ENCODE results near the gene AKR1C1. TPM values are rescaled to one million over a fixed set of nuclear protein-coding genes. Genes with fewer than 3 reads are reported as not detected.
"Not testable (repeated sequence)": the region's sequence is repeated elsewhere in the genome, so short reads cannot be mapped to it uniquely, and the experiment has no call there.

The AKR1C1 gene
- total RNA-seq, 2 donors from 2014 or later = 12.8 to 88.1 TPM

DNA sequence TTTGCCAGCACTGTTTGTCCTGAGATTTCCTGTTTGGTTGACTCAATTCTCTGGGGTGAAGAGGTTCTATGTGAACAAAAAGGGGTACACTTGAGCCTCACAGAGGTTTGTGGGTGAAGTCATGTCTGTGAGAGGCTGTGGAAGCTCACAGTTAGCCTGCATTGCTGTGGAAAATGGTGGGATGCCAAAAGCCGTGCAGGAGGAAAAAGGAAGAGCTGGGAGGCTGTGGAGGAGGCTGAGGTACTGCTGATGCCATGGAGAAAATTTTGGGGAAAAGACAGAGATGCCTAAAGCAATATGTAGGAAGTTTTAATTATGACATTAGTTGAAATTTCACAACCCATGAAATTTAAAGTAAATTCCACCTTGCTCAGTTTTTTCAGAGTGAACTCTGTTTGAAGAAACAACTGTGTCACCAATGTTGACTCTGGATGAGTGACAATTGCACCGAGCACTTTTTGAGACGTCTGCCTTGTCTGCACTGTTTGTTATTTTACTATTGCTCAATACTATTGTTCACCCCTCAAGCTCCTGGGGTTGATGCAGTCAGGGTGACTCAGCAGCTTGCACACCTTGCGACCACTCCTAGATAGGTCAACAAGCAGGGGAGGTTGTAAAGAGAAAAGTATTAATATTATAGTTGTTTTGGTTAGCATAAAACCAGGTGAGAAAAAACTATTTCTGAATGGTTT, 45.8 kb downstream of the AKR1C1 start:
- intact Hi-C loops (cut with DNase I, micrococcal nuclease) = not testable (repeated sequence)
- peak; percentile 32 for ATAC-seq

DNA sequence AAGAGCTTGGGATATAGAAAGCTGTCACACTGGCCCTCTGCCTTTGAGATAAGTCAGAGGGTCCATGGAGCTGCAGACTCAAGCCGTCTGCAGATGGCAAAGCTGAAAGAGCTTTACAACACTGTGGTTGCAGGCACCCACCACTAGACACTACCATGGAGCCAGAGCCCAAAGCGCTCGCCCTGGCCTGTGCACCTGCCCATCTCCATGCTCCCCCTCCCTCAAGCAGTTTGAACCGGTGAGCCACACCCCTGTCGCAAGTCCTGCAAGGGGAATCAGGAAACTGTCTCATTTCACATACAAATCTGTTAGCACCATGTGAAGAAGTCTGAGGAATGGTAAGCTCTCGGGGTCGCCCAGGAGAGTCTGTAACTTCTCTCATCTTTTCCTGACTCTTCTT, 46.8 kb downstream of the AKR1C1 start:
- ATAC-seq = peak; percentile 51
- intact Hi-C loops (cut with DNase I, micrococcal nuclease) = loop anchor here in 1 of 2 donors (10.0 kb wide), 1 partner anchor 275 kb away; no protein-coding TSS in a partner anchor
- DNase-seq = not testable (repeated sequence)

More for the DNA sequence above, 45.8 kb downstream of the AKR1C1 start:
- DNase-seq = not testable (repeated sequence)

DNA sequence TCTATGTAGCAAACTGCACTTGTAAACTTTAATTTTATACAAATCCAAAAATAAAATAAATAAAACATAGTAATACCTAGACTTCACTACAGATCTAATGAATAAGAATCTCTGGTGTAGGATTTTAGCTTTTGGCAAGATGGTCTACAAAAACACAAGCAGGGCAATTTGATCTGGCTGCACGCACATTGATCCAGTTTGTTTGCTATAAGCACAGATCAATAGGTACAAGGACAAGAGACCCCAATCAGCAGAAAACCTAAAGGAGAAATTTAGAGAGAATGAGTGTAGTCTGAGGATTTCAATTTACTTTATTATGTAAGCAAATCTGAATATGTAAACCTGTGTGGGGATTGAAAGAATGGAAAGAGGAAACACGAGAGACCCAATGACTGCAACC, 48.2 kb downstream of the AKR1C1 start:
- not testable (repeated sequence) for ATAC-seq, DNase-seq
- intact Hi-C loops (cut with DNase I, micrococcal nuclease) = loop anchor here in 1 of 2 donors (10.0 kb wide), 1 partner anchor 273 kb away; no protein-coding TSS in a partner anchor

DNA sequence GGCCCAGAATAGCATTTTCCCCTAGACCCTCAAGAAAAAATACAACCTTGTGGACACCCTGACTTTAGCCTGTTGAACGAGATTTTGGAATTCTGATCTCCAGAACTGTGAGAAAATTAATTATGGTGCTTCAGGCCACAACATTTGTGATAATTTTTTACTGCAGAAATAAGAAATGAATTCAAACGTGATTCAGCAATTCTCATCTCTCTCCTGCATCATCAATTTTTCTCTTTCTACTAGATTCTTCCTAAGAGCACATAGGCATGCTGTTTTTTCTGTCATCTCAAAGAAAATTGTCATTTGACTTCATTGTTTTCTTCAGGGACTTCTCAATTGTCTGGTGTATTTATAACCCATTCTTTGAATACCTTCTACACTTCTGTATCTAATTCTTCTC, 49.4 kb downstream of the AKR1C1 start:
- DNase-seq (no peak), ATAC-seq (no peak)
- intact Hi-C loops (cut with DNase I, micrococcal nuclease) = loop anchor here in 1 of 2 donors (10.0 kb wide), 1 partner anchor 272 kb away; no protein-coding TSS in a partner anchor

DNA sequence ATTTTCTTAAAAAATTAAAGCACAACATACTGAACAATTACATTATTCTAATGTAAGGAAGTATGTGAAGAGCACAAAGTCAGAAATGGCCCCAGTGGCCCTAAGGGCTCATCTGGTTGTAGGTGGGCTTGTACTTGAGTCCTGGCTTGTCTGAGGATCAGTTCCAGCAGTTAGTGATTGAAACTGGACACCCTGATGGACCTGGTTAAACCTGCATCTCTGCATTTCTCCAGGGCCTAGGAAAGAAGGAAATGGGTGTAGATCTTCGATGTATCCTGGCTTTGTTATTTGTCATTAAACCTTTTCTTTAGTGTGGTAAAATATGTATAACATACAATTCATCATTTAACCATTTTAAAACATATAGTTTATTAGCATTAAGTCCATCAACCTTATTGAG, 50.2 kb downstream of the AKR1C1 start:
- intact Hi-C loops (cut with DNase I, micrococcal nuclease) = loop anchor here in 1 of 2 donors (10.0 kb wide), 1 partner anchor 271 kb away; no protein-coding TSS in a partner anchor
- ATAC-seq = no peak
- DNase-seq = no peak

DNA sequence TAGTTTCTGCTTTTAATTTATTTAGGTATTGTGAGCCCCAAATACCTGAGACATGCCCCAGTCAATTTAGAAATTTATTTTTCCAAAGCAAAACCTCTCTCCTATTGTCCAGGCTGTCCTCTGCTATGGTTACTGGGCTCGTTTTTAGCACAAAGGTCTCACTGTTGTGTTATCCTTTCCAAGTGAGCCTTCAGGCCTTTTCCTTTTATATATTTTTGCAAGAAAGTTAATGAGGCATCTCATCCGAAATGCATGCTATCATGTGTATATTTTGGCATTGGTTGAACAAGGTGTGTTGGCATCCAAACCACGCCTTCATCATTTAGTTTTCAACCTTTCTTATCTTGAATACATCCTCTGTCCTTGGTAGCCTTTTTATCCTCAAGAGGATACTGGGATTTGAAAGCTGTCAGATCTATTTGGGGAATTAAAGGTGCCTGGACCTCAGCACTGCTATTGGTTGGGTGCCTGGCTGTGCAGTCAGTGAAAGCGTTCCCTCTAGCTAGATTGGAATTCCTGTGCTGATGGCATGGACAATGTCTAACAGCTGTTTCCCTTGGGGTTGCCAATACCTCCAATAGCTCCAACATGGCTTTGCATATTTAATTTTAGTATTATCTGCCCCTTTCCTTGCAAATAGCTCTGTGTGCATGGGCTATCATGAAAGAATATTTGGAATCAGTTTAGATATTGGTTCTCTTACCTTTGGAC, 51.1 kb downstream of the AKR1C1 start:
- intact Hi-C loops (cut with DNase I, micrococcal nuclease) = loop anchor here in 1 of 2 donors (10.0 kb wide), 1 partner anchor 270 kb away; no protein-coding TSS in a partner anchor

DNA sequence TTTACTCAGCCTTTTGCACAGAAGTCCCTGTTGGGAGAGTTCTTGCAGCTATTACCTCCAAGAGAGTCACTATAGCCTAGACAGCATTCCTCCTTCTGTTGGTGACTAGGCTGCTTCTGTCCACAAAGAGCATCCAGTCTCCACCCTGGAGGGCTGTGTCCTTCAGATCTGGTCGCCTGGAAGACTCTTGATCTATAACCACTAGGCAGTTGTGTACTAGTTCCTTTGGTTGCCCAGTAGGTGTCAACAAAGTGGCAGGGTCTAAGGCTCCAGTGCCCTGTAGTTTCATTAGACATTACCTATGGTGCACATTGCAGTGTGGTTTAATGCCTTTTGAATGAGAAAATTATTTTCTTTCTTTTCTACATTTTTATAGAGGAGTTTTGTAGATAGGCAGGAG, 51.7 kb downstream of the AKR1C1 start:
- no peak for DNase-seq
- peak; percentile 80 for ATAC-seq
- intact Hi-C loops (cut with DNase I, micrococcal nuclease) = loop anchor here in 1 of 2 donors (10.0 kb wide), 1 partner anchor 270 kb away; no protein-coding TSS in a partner anchor

More for the DNA sequence above, 51.1 kb downstream of the AKR1C1 start:
- not testable (repeated sequence) for DNase-seq, ATAC-seq

DNA sequence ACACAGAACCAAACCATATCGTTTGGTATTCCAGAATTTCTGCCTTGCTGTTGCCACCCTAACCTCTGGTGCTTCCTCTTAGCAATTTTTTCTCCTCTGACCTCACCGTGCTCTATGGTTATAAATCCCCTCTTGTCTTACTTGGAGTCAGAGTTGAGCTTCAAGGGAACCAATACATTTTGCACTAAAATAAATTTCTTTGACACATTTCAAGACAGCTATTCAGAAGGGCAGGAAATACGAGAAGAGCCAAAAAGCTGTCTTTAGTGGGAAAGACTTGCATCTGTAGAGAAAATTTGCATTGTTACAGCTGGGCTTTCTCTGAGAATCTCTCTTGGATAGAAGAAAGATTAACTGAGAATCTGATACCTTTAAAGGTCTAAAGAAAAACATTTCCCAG, 54.9 kb downstream of the AKR1C1 start:
- ATAC-seq = no peak
- intact Hi-C loops (cut with DNase I, micrococcal nuclease) = loop anchor here in 1 of 2 donors (10.0 kb wide), 1 partner anchor 267 kb away; no protein-coding TSS in a partner anchor
- no peak for DNase-seq

DNA sequence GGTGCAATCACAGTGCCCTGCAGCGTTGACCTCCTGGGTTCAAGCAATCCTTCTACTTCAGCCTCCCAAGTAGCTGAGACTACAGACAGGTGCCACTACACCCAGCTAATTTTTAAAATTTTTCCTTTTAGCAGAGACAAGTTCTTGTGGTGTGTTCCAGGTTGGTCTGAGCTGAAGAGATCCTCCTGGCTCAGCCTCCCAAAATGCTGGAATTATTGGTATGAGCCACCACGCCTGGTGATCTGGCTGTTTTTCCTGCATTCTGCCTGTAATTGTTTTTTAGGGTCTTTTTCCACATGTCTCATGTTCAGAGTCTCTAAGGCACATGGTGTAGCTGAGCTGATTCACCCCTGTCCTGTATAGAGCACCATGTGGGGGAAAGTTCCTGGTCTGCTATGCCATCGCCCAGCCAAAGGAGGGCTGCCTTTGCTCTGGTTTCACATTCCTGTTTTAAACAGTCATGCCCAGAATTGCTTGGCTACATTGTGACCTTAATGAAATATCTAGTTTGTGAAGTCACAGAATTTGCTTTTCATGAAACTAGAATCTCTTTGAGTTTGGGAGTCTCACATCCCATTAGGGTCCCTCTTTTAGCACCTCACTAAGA, 55.6 kb downstream of the AKR1C1 start:
- DNase-seq (peak; percentile 32 to 55), ATAC-seq (peak; percentile 59)
- intact Hi-C loops (cut with DNase I, micrococcal nuclease) = loop anchor here in 1 of 2 donors (10.0 kb wide), 1 partner anchor 266 kb away; no protein-coding TSS in a partner anchor

DNA sequence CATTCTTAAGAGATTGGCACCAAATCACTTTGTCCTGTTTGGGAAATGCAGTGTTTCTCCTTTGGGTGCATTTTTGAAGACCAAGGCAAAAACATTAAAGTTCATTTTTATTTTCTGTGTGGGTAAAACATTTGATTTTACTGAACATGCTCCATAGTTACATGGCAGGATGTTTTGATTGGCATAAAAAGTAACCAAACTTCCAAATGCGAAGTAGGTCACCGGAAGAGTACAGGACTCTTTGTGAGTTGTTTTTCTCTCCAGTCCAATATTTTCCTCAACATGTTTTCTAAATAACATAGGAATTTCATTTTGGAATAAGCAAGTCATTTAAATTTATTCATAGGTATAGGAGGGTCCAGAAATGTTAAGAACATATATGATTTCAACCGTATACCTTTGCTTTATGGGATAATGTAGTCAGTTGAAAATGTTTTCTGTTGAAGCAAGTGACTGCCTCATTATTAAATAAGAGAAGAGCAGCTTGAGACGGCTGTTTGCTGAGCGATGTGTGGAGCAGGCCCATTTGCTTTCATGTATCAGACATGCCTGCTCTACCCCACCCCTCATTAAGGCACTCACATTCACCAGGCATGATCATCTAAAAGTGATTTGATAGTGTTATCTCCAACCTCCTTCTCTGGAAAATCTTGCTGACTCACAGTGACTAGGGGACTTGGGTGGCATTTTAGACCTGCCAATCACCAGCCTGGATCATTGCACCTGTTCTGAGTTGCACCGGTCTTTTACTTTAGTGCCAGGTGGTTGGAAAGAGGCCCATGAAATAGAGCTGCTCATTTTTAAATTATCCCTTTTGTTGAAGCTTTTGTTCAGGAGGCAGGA, 56.8 kb downstream of the AKR1C1 start:
- DNase-seq (peak; percentile 36 to 66), ATAC-seq (peak; percentile 60)
- intact Hi-C loops (cut with DNase I, micrococcal nuclease) = loop anchor here in 1 of 2 donors (10.0 kb wide), 1 partner anchor 265 kb away; no protein-coding TSS in a partner anchor

DNA sequence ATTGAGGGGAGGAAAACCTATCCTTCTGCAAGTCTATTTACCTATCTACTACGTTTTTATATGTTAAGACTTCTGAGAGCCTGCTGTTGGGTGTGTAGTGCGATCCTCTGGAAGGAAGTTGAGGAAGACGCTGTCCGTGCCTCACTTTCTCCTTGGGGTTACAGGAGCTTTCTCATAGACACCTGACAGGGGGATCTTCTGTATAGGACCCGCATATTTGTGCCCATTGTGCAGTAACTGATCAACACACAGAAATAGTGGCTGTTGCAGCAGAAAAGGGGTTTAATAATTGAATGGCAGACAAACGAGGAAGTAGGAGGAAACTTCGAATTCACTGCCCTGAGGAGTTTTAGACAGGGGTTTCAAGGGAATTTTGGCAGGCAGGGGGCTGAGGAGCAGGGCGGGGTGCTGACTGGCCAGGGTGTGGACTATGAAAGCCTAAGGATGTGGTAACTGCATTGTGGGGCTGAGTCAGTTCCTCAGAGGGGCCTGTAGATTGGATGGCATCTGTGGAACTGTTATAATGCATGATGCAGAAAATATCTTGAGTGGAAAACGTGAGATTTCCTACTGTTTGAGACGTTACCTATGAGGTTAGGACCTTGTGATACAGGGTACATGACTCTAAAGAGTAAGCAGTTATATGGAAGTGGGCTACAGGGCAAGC, 58.5 kb downstream of the AKR1C1 start:
- ATAC-seq; intact Hi-C loops (cut with DNase I, micrococcal nuclease); DNase-seq: not testable (repeated sequence)

DNA sequence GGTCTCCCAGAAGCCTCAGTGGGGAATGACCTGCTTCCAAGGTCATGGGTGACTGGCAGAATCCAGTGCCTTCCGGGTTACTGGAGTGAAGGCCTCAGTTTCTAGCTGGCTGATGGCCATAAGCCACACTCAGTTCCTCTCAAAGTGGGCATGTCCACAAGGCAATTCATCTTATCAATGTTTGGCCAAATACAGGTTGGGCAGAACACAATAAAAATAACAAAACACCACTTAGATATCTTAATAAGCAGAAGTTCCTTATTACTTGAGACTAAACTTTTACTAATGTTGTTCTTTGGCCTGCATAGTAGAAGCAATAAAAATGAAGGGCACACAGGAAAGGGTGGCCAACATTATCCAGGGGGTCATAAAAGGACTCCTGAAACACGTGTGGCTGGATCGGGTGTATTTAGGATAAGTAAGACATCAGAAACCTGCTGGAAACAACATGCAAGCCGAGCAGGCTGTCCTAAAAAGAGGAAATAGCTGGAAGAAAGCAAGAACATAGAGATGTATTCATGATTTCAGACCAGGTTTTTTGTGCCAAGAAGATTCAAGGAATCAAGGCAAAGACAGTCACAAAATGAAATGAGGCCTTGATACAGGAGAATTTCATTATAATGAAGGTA, 60.1 kb downstream of the AKR1C1 start:
- peak; percentile 63 to 80 for DNase-seq
- peak; percentile 82 for ATAC-seq
- intact Hi-C loops (cut with DNase I, micrococcal nuclease) = no loop called here

DNA sequence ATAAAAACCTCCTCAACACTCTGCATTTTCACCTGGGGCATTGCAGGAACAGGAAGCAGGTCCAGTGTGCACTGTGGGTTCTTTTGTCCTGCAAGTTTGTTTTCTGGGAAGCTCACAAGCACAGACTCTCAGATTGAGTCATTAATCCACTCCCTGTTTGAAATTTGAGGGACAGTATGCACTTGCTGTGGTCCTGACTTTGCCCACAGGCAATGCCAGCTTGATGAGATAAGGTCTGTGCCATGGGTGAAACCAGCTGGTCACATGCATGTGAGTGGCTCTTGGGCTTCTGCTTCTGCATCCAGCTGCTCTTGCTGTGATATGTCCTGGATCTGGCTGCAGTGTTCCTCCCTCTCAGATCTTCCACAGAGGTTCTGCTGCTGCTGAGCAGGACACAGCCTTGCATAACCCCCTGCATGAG, 62.3 kb downstream of the AKR1C1 start:
- DNase-seq; intact Hi-C loops (cut with DNase I, micrococcal nuclease): not testable (repeated sequence)
- ATAC-seq = peak; percentile 10

DNA sequence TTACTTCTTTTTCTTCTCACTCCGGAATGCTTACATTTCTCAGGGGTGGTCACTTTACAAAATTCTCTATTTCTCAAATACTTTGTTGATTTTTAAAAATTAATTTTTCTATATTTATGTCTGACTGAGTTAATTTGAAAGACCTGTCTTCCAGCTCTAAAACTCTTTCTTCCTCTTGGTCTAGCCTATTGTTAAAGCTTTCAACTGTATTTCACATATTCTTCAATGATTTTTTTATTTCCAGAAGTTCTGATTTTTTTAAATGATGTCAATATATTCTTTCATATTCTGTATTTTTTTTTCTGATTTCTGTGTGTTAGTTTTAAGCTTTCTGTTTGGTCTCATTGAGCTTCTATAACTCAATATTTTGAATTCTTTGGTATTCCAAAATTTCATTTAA, 67.8 kb downstream of the AKR1C1 start:
- ATAC-seq (no peak), DNase-seq (no peak)

DNA sequence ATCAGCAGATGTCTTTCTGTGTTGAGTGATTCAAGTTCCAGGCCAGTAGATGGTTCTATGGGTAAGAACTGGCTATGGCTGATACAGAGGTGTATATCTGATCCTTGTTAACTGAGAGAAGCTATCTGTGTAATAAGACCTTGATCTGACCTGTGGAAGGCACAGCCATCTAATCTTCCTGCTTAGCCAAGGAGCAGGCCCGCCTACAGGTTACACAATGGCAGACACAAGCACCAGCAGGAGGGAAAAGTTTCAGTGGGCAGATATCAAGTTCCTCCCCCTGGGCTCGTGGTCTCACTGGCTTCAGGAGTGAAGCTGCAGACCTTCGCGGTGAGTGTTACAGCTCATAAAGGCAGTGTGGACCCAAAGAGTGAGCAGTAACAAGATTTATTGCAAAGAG, 68.4 kb downstream of the AKR1C1 start:
- intact Hi-C loops (cut with DNase I, micrococcal nuclease); DNase-seq: not testable (repeated sequence)
- peak; percentile 51 for ATAC-seq

More for the DNA sequence above, 67.8 kb downstream of the AKR1C1 start:
- intact Hi-C loops (cut with DNase I, micrococcal nuclease) = no loop called here

DNA sequence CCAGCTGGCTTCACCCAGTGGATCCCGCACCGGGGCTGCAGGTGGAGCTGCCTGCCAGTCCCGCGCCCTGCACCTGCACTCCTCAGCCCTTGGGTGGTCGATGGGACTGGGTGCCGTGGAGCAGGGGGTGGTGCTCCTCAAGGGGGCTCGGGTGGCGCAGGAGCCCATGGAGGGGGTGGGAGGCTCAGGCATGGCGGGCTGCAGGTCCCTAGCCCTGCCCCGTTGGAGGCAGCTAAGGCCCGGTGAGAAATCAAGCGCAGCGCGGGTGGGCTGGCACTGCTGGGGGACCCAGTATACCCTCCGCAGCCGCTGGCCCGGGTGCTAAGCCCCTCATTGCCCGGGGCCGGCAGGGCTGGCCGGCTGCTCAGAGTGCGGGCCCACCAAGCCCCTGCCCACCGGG, 69.2 kb downstream of the AKR1C1 start:
- ATAC-seq; DNase-seq; intact Hi-C loops (cut with DNase I, micrococcal nuclease): not testable (repeated sequence)
